Measurements from ENCODE around the gene ING4.
A peak's percentile ranks its signal among the peaks of the same experiment; 100 is the strongest.

The ING4 gene

DNA sequence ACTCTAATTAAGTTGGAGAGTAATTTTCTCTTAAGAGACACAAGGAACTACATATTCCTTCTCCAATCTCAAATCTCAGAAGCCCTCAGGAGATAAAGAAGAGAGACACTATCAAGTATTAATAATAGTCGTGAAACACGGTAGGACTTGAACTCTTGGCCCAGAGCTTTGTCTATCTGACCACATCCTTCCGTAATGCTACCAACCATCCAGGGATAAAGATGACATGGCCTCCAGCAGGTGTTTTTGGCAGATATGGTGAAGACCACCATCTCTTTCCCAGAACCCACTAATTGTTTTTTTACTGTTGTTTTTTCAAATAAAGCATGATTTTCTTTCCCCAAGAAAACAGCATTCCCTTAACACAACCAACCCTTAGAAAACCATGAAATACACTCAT, 22.9 kb upstream of the ING4 start:
- DNase-seq = no peak

DNA sequence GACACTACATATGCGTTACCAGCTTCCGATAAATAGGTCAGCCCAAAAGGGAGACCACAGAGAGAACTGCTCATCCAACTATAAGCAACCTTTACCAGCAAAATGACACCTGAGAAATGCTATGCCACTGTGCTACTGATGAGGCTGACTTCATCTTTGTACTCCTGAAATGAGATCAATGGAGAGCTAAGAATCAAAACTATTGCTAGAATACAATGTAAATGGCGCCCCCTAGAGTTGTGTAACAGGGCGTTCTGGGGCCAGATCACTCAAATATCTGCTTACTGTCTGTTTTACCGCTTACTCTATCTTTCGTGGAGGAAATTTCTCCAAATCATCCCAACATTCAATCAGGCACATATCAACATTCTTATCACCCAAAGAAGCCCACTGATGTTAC, 21.7 kb upstream of the ING4 start:
- DNase-seq = peak; percentile 60

DNA sequence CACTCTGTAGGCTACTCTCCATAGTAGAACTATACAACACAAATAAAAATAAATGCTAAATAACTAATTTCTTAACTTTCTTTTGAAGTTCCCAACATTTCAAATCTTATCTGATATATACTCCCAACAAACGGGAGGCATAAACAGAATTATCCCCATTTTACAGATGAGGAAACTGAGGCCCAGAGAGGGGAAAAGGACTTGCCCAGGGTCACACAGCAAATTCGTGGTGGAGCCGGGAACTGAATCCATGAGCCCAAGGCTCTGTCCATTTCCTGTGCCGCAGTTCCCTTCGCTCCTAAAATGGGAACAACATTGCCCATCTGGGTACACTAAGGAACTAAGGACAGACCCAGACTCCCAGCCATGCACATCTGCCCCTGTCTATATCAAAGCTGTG, 14.0 kb upstream of the ING4 start:
- DNase-seq = no peak

DNA sequence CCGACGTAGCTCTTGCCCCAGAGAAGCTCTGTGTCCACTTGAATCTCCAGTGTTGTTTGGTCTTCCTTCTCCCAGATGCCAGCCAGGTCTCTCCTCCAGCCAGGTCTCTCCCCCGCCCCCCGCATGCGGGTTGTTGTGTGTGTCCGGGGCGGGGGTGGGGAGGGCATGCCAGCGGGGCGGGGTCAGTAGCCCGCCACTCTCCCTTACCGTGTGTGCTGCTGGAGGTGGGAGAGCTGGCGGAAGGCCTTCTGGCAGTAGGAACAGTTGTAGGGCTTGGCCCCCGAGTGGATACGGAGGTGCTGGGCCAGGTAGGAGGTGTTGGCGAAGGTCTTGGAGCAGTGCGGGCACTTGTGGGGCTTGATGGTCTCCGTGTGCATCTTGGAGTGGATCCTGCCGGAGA, 9.2 kb upstream of the ING4 start:
- DNase-seq = no peak

DNA sequence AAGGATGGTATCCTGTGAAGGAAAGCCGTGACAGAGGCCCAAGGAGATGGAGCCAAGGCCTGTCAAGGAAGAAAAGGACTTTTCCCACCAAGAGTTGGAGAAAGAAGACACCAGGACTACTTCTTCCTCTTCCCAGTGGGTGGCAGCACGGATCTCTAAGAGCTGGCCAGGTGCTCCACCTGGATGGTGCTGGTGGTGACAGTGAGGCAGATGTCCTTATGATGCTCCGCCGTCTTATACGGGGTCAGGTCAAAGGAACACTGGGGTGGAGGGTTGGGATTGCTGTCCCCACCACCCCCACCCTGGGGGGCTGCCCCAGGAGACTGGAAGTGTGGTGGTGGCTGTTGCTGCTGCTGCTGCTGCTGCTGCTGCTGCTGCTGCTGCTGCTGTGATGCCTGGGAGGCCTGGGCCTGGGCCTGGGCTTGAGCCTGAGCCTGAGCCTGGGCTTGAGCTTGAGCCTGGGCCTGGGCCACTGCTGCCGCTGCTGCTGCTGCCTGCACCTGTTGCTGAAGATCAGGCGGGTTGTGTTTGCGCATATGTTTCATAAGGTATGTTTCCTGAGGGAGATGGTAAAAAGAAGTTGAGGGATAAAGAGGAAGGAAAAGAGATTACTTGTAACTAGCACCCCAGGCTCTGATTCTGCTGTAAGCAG, 4.8 kb upstream of the ING4 start:
- no peak for DNase-seq

DNA sequence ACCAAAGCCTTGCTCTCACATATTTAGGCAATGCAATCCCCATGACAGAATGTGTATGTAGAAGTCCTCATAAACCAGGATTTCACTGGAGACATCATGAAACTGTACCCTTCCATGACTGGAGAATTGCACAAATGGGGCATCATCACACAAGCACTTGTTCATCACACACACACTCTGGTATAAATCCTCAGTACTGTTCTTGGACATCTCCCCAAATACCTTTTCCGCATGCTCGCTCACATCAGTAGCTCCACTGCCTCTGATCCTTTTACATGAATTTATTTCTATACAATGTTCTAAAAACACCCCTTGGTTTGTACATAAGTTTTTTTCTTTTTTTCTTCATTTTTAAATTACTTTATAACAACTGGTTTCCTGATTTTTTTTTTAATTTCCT, 3.3 kb upstream of the ING4 start:
- DNase-seq = no peak

DNA sequence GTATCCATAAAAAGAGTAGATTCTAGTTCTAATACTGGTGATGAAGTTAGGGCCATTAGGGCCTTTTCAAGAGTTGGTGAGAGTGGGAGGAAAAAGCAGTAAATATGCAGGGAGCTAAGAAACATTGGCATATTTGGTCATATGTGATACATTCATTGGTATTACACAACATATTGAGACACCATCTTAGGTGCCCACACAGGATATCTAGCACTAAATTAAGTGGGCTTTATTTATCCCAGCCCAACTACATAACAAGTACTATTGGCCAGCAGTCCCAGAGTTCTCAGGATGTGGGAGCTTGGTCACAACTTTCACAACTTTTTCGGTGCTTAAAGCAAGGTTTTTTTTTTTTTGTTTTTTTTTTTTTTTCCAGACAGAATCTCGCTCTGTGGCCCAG, 2.0 kb upstream of the ING4 start:
- DNase-seq = no peak

DNA sequence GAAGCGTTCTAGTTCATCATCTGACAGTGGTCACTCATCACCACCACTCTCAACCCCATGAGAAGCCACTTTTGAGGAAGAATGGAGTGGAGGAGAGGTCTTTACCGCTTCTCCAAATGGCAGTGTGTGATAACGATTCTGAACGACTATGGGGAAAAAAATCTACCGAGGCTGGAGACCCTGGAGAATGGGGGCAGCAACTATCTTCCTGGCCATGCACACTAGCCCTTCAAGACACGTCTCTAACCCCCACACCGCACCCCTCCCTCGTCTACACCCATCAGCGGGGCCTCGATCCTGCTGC, 365 bp downstream of the ING4 start:
- no peak for DNase-seq

DNA sequence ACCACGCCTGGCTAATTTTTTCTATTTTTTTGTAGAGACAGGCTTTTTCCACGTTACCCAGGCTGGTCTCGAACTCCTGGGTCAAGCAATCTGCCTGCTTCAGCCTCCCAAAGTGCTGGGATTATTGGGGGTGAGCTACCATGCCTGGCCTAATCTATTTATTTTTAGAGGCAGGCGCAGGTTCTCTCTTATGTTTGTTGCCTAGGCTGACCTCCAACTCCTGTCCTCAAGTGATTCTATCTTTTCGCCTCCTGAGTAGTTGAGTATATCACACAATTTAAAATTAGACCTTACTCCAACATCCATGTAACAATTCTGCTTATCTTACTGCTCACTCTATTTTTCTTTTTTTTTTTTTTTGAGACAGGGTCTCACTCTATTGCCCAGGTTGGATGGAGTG, 8.9 kb downstream of the ING4 start:
- DNase-seq = no peak

DNA sequence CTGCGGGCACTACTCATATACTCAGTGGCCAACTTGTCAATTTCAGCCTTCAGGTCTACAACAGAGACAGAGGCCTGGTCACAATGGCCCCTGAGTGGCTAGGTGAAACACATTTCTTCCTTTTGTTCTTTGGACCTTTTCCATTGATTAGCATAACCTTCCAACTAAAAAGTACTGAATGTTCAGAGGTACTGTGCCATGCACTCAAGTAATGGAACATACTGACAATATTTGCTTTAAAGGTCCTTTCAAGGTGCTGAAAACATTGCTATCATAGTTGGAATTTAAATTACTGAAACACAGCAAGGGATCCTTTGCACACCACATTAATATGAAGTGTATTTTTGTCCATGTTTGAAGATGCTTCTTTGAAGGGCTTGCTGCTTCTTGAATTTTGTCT, 9.6 kb downstream of the ING4 start:
- DNase-seq = no peak

DNA sequence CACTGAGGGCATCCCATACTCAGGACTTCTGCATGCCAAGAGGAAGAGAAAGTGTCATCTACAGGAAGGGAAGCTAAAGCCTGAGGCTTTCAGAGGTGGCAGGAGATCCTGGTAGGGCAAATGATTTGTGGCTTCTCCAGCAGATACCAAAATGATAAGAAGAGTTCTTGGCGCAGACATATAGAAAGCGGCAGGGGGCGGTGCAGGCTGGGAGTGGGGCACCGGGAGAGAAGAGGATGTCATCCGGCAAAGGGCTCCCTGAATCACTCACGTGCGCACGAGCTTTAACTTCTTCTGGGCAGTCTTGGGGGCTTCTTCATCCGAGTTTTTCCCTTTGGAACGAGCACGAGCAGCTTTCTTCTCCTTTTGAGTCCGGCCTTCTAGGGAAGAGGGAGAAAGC, 10.5 kb downstream of the ING4 start:
- no peak for DNase-seq

DNA sequence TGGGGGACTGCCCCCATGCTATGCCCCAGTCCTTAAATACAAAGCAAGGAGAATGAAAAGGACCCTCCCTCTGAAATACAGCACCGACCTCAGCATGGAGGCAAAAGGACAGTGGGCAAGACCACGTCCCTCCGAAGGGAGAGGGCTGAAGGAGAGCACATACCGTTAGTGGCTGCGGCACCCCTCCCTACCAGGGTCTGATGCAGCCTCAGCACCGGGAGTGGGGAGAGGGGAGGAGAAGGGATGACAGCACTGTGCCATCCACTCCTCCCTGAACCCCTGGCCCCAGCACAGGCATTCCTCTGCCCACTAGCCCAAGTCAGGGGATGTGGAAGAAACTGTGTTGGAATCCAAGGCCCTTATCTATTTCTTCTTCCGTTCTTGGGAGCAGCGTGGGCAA, 12.1 kb downstream of the ING4 start:
- DNase-seq = no peak

DNA sequence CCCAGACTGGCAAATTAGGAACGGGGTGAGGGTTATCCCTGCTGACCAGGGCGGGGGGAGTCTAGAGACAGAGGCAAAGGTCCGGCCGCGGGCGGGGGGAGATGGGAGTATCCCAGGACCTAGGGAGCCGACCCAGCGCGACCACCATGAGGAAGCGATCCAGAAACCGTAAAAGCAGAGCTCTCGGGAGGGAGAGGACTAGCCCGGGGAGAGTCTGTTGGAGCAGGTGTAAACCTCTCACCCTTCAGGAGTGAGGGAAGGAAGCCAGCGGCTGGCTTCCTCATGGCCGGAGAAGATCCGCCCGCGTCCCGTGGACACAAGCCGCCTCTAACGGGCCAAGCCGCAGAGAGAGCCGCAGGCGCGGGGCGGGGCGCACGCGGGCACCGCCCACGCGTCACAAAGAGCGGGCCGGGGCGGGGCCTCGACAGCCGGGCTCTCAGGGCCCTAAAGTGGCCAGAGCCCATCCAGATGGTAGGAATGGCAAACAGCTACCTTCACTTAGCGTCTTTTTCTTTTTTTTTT, 15.8 kb downstream of the ING4 start, which contains the start of gene ACRBP:
Gene ACRBP, minus strand, starts transcription at position 350 of the 522 bp plus-strand sequence. Its CDS starts 66 bp downstream, at position 284.
- DNase-seq = peak; percentile 60

DNA sequence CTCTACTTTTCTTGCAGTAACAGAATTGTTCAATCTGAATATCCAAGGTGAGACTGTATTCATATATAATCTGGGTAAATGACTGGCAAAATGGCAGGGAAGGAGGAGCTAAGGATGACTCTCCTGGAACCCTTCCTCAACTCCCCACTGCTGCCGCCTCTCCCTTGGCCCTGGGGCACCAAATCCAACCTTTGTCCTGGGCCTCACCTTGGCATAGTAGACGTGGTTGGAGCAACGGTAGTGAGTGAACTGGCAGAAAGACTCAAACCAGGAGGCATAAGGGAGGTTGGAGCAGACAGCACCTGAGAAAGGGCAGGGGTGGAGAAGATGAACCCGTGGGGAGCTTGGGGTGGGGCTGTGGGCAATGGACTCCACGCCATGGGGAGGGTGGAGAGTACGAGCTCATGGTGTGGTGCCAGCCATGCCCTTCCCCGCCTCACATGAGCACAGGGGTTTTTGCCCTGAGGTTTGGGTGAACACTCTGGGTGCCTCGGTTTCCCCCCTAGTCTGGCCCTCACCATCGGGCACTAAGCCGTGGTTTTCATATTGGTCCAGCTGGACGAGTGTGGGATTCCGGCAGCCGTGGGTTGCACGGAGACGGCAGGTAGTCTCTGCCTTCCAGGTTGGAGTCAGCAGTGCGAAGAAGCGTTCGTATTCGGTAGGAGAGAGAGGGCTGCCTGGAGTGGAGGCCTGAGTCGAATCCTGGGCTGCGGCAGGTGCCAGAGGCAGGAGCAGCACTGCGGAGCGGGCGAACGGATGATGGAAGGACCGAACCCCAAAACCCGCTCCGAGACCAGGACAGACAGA, 16.4 kb downstream of the ING4 start:
- no peak for DNase-seq

DNA sequence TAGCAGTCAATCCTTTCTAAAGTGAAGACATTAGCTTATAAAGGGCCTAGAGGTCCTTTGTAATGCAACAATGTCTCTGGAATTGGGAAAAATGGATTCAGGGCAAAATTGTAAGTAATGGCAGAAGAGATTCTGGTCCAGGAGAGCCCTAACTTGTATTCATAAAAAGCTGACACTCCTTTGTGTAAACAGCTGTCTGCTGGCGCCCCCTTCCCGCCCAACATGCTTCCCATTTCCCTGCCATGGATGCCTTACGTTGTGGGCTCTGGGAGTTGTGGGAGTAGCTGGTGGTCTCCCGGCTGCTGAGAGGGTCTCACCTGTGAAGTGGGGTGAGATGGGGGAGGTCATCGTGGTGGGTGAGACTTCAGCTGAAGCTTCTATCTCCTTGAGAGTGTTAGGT, 18.0 kb downstream of the ING4 start:
- DNase-seq = no peak

DNA sequence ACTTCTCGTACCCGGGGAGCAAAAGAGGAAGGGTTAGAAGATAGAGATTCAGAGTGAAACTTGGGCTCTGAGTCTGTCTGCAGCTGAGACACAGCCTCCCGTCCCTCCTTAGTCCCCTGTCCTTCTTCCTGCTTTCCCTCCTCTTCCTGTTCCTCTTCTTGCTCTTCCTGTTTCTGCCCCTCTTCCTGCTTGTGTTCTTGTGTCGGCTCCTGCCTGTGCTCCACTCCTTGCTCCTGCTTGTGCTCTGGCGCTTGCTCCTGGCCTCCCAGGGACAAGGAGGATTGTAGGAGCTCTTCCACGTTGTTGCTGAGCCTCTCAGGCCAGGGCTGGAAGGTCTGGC, 18.7 kb downstream of the ING4 start:
- no peak for DNase-seq

DNA sequence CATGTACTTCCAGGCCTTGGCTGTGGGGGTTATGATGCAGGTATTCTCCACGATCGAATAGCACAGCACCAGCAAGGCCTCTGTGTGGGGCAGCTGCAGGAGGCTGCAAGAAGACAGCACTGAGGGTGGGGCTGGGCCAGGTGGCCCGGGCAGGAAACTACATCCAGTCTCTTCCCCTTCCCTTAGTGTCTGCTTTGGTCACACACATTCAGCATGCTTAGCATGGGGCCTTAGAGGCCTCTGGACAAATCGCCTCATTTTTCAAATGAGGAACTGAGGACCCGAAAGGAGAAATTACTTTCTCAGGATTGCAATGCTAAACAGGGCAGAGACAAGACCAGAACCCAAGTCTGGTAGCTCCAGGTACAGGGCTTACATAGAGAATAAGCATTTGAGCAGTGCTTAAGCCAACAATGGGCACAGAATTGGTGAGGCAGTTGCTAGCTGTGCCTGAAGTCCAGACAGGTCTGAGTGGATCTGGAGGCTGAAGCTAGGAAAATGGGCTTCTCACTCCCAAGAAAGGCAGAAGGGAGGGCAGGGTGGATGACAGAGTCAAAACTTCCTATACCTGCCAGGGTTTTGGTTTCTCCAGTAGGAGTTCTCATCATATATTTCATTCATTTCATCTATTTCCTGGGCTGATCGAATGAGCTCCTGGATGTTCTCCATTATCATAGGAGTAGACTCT, 19.2 kb downstream of the ING4 start:
- no peak for DNase-seq

DNA sequence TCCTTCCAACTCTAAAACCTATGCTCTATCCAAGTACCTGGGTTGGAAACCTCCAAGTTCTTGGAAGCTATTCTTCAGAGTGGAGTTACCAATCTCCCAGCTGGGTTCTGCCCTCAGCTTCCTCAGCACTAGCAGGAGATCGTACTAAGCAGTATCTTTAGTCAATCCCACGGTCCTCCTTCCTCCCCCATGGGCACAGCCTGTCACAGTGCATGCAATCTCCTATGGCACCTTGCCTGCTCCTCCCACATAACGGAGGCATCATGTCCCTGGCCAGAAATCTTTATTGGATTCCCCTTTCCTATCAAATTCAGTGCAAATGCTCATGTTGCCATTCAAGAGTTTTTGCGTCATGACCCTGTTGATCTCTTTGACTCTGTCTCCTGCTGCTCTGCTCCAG, 21.8 kb downstream of the ING4 start:
- DNase-seq = no peak

DNA sequence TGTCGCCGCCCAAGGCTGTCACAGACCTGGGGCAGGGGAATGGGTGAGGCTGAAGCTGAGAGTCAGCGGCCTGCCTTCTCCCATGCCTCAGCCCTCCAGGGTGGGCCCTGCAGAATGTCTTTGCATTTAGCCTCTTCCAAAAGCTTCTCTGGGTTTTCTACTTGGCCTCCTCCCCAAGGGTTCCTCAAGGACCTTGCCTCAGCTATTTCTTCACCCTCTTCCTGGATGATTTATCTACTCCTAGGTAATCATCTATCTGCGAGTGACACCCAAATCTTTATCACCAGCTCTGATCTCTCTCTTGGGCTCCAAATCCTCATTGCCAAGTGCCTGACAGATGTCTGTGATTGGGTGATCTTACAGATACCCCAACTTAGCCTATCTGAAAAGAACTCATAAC, 22.4 kb downstream of the ING4 start:
- DNase-seq = no peak

DNA sequence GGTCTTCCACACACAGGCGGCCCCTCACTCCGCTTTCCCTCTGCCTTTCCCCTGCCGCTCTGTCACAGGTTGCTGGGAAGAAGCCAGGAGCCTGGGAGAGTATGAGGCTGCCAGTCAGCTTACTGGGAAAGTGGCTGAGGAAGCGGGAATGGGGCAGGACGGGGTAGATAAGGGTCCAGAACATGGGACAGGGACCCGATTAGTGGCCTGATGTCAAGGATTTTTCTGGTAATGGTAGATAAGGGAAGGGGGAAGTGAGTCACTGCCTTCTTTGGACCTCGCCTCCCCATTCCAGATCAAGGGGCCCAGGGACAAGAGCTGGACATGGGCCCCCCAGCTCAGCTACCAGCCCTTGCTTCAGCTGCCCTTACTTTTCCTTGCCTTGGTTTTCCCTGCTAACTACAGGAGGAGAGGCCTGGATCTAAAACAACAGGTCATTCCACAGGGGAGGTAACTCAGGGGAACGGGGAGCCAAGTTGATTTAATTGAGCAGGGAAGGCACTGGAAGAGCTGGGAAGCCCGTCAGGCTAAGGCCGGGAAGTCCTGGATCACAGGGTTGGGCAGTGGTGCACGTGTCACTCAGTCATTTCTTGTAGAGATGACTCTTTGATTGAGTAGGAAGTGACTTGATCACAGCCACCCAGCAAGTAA, 23.6 kb downstream of the ING4 start:
- DNase-seq = no peak

DNA sequence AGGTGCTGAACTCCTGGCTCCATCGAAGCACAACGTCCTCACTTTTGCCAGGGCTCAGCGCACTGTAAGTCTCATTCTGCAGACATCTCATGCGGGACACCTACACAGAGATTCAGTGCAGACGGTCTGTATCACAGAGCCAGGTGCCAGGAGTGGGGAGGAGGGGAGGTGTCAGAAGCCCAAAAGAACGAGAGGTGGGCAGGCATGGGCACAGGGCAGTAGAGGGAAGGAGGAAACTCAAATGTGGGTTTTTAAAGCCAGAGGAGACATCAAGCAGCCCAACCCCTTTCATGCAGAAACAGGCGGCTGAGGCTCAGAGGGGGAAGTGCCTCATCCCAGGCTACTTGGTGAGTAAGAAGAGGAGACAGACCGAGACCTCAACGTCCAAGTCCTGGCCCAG, 24.6 kb downstream of the ING4 start:
- DNase-seq = no peak

DNA sequence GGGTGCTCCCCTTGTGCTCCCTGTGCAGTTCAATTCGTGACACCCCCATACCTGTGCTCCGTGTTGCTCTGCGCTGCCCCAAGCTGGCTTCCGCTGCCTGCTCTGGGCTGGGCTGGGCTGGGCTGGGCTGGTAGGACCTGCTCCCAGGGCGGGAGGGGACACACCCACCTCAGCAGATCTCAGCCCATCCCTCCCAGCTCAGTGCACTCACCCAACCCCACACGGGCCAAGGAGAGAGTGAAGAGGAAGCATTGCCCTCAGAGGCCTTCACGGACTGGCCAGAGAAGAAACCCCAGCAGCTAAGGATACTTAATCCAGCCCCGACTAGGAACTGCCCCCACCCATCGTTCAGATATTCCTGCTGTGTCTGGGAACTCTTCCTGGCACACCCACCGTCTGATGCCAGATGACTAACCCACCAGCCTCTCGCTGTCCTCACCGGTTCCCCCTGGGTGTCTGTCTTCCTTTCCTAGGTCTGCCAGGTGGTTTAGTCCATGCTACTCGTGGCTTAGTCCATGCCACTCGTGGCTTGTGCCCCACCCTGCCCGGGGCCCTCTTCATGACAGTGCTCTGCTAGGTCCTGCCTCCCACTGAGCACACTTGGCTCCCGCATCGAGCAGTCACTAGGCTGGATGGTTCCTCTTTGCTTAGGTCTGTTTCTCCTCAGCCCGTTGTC, 26.9 kb downstream of the ING4 start, which contains the start of gene LPAR5:
Gene LPAR5, minus strand, starts transcription at position 104 of the 676 bp plus-strand sequence. CDS start 14,711 bp downstream, outside the sequence.
- no peak for DNase-seq

DNA sequence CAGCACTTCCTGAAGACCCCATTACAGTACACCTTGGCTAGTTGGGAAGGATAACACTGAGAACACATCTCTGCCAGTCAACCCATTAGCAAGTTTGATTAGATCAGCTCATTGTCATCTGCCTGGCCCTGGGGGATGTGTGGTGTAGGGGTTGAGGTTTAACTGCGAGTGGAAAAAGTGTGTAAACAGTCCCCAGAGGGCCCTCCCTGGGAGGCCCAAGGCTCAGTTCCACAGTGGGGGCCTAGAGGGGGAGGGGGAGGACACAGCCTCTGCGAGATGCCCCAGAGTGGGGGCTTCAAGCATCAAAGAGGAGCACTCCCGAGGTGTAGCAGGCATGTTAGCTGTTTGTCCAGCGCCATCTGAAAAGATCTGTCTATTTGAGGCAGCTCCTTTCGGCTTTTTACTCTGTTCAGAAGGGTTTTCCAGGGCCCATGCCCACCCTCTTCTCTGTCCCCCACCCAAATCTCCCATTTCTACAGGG, 27.5 kb downstream of the ING4 start:
- DNase-seq = peak; percentile 71
